T-helper 2 cell treated with Interferon-gamma antibody and Interleukin-4, amounts not matched to agents 100 ng/mL and 5 ng/mL, for 36 hours (primary cell): ENCODE results near the gene MYO15B. TPM values are rescaled to one million over a fixed set of nuclear protein-coding genes. Genes with fewer than 3 reads are reported as not detected.

Source experiments
- intact Hi-C: fragments of 100-400 bp; cut with micrococcal nuclease; formaldehyde crosslinking; loops from one replicate; pipeline ENCODE4 v1.15.1; 2023
- total RNA-seq: library from RNA; stranded (reverse); gene quantifications from 2 replicates; pipeline ENCODE4 v1.2.3, GENCODE V29; 2022

MYO15B gene
- total RNA-seq, 1 donor from 2014 or later: 53.8 TPM

DNA sequence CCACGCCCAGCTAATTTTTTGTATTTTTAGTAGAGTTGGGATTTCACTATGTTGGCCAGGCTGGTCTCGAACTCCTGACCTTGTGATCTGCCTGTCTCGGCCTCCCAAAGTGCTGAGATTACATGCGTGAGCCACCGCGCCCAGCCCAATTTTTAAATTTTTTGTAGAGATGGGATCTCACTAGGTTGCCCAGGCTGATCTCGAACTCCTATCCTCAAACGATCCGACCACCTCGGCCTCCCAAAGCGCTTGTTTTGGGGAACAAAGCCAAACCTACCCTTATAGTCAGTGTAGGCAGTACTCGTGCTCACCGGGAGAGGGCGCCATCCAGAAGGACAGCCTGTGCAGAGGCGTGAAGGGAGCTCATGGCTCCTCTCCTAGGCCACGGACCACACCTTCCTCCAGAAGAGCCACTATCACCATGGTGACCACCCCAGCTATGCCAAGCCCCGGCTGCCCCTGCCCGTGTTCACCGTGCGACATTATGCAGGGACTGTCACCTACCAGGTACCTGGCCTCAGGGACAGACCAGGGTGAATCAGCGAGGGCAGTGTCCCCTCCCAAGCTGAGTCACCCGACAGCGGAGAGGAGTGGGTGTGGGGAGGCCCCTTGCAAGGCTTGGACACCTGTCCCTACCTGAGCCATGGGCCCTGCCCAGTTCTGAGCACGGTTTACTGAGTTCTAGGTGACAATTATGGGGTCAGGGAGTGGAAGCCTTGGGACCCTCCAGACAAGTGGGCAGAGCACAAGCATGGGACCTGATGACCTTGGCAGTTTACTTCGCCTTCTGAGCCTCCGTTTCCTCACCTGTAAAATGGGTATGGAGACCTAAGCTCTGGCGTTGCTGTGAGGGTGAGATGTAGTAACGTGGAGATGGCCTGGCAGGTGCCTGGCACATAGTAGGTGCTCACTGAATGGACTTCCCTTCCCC lies 13.7 kb downstream of the MYO15B start:
- intact Hi-C loops: no loop called here

DNA sequence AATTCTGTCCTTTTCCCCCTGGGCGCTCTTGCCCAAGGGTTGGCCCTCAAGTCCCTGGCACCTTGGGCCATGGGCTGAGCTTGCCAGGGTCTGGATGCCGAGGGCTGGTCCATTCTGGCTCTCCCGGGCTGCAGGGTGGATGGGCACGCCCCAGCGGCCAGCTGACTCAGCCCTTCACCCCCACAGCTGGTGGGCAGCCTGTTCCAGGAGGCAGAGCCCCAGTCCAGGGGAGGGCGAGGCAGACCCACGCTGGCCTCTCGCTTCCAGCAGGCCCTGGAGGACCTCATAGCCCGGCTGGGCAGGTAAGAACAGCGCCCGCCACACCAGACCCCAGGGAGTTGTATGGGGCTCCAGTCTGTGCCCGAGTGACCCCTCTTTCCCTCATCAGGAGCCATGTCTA lies 15.0 kb downstream of the MYO15B start:
- intact Hi-C loops: no loop called here

DNA sequence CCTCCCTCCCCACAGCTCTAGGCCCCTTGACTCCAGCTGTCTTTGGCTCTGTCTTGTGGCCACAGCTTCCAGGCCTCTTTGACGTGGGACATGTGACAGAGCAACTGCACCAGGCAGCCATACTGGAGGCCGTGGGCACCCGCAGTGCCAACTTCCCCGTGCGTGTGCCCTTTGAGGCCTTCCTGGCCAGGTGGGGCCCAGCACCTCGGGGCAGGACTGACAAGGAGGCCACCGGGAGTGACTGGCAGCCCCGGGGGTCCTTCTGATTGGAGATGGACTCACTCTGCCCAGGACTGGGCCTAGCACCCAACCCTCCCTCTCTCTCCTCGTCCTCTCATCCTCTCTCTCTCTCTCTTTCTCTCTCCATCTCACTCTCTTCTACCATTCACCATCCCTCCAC lies 15.5 kb downstream of the MYO15B start:
- intact Hi-C loops: no loop called here

DNA sequence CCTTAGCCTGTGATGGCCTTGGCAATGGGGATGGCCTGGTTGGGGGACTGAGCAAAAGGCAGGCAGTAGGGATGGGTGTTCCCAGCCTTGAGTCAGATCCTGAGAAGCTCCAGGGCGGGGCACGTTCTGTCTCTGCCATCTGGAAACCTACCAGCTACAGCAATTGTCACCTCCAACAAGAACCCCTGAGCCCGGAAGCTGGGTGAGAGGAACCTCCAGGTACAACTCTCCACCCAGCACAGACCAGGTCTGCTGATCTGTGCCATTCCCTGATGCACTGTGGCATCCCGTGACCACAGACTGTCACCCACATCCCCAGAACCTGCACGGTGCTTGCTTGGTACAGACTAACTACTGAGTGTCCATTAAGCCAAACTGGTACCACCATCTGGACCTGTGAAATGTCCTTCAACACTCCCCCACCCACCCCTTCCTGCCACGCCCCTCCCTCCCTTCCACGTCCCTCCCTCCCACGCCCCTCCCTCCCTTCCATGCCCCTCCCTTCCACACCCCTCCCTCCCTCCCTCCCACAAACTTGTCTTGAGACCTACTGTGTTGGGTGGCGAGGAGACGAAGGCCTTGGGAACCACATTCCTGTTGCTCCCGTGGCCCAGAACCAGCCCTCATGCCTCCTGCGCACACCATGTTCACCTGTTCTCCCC lies 16.6 kb downstream of the MYO15B start:
- intact Hi-C loops: no loop called here

DNA sequence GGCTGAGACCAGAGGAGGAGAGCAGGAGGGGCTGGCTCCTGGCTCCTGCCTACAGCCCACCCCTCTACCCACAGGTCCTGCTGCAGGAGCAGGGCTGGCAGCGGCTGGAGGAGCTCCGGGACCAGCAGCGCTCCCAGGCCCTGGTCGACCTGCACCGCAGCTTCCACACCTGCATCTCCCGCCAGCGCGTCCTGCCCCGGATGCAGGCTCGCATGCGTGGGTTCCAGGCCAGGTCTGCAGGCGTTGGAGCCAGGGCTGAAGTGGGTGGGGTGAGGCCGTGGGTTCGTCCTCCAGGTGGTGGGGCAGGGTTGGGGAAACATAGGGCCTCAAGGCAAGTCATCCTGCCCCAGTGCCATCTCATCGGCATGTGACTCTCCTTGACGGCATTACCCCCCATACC lies 18.2 kb downstream of the MYO15B start:
- intact Hi-C loops: no loop called here

DNA sequence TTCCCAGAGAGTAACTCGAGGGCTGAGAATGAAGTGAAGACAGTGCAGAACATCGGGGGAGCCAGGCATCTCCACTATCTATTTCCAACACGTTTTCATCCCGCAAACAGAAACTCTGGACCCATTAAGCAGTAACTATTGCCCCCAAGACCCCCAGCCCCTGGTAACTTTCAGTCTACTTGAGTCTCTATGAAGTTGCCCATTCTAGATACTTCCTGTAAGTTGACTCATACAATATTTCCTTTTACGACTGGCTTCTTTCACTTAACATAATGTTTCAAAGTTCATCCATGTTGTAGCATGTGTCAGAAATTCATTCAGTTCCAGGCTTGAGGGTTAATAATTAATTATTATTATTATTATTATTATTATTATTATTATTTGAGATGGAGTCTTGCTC lies 19.5 kb downstream of the MYO15B start:
- intact Hi-C loops: no loop called here

DNA sequence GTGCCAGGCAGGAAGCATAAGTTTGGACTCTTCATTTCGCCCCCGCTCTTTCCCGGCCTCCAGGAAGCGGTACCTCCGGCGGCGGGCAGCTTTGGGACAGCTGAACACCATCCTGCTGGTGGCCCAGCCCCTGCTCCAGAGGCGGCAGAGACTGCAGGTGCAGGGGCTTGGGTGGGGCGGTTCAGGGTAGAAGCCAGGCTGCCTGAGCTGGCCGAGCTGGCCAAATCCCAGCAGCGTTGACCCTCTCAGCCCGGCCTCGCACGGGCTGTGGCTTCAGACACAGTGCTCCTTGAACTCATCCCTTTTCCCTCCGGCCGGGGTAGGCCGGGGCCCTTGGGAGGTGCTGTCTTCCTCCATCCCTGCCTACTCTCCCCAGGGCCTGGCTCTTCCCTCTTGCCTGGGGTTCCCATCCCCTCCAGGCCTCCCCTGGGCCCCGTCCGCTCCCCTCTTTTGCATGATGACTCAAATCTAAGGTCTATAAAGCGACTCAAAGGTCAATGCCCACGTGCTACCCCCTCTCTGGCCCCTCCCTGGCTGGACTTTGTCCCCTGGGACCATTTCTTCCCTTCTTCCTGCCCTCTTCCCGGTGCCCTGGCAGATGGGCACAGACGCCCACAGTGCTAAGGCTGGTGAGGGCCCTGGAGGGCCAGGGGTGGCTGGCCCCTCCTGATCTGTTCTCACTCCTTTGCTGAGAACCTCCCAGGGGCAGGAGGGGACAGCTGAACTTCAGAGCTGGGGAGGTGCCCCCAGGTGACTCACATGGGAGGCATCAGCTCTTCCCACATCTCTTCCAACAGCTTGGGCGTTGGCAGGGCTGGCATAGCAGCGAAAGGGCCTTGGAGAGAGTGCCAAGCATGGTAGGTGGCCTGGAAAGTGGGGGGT lies 22.7 kb downstream of the MYO15B start:
- intact Hi-C loops: no loop called here

DNA sequence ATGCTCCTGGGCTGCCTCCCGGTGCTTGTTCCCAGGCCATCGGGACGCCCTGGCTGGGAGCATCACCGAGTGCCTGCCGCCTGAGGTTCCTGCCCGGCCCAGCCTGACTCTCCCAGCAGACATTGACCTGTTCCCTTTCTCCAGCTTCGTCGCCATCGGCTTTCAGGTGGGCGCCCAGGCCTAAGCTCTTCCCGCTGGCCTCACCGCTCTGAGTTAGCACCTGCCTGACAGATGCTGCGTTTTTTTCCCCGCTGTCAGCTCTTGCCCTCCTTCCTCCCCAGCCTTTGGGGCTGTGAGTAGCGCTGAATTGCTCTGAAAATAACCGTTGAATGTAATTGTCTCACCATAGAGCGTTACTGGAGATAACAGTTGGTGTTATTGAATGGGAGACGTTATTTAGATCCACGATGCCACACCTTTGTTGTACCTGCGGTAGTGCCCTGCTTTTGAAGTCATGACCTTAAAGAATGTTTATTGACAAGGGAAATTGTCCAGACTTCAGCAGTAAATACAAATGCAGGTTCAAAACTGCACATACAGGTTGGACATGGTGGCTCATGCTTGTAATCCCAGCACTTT lies 24.3 kb downstream of the MYO15B start:
- intact Hi-C loops: no loop called here

DNA sequence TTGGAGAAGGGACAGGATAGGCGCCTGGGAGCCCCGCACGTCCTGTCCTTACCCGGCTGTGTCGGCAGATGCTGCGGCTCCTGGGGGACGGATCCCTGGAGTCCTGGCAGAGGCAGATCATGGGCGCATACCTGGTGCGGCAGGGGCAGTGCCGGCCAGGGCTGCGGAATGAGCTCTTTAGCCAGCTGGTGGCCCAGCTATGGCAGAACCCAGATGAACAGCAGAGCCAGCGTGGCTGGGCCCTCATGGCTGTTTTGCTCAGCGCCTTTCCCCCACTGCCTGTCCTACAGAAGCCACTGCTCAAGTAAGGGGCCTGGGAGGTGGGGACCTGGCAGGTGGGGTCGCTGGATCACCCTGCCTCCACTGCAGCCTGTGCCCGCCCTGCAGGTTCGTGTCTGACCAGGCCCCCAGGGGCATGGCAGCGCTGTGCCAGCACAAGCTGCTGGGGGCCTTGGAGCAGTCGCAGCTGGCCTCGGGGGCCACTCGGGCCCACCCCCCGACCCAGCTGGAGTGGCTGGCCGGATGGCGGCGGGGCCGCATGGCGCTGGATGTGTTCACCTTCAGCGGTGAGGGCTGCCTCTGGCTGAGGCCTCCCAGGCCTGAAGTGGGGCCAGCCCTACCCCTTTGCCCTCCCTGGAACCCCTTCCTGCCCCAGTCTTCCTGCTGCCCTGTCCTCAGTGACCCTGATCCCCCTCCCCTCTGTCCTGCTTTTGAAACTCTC lies 25.5 kb downstream of the MYO15B start:
- intact Hi-C loops: no loop called here

DNA sequence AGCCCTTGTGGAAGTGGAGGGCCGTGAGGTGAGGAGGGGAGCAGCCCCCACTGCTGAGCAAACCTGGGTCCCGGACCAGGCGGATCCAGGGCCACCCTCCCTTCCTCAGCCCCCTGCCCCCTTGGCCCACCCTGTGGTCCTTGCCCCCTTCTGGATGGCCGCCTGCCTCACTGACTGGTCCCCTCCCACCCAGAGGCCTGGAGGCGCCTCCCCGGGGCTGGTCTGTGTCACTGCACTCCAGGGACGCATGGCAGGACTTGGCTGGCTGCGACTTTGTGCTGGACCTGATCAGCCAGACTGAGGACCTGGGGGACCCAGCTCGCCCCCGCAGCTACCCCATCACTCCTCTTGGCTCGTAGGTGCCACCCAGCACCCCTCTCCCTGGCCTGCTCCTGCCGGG lies 26.4 kb downstream of the MYO15B start:
- intact Hi-C loops: no loop called here

DNA sequence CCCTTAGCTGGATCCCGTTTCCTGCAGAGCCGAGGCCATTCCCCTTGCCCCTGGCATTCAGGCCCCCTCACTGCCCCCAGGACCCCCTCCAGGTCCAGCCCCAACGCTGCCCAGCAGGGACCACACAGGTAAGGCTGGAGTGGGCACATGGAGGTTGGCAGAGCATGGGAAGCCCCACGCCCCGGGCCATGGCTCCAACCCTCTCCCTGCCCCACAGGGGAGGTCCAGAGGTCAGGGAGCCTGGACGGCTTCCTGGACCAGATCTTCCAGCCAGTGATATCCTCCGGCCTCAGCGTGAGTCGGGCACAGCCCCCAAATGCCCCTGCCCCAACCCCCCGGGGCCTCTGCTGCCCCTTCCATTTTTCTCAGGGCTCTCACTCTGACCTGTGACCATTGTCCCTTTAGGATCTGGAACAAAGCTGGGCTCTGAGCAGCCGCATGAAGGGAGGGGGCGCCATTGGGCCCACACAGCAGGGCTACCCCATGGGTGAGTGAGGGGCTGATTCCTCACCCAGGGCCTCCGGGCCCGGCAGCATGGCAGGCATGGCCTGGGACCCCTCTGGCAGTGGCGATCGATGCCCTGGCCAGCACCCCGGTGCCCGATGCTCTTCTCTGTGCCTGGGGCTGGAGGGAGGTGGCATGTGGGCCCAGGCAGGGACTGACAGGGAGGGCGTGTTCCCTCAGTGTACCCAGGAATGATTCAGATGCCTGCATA lies 27.1 kb downstream of the MYO15B start:
- intact Hi-C loops: no loop called here

DNA sequence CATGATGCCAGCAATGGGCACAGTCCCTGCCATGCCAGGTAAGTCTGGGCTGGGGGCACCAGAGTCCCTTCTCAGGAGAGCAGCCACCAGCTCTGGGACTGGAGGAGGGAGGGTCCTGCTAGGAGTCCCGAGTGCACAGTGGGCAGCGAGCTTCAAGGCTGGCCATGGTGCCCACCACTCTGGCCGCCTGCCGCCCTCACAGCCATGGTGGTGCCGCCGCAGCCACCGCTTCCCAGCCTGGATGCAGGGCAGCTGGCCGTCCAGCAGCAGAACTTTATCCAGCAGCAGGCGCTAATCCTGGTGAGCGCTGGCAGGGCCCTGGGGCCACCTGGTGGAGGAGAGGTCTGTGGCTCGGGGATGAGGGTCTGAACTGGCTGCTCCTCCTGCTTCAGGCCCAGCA lies 27.7 kb downstream of the MYO15B start:
- intact Hi-C loops: no loop called here

DNA sequence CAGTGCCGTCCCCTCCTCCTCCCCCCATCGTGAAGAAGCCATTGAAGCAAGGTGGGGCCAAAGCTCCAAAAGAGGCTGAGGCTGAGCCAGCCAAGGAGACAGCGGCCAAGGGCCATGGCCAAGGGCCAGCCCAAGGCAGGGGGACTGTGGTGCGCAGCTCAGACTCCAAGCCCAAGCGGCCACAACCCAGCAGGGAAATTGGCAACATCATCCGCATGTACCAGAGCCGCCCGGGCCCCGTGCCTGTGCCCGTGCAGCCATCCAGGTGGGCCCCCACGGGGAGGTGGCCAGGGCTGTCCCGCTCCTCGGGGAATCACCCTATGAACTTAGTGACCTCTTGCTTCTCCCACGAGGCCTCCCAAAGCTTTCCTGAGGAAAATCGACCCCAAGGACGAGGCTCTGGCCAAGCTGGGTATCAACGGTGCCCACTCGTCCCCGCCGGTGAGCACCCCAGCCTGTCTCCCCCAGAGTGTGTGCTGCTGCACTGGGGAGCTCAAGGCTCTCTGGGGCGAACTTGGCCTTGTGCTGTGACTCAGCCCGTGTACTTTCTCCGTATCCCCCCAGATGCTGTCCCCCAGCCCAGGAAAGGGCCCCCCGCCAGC lies 29.0 kb downstream of the MYO15B start:
- intact Hi-C loops: no loop called here

DNA sequence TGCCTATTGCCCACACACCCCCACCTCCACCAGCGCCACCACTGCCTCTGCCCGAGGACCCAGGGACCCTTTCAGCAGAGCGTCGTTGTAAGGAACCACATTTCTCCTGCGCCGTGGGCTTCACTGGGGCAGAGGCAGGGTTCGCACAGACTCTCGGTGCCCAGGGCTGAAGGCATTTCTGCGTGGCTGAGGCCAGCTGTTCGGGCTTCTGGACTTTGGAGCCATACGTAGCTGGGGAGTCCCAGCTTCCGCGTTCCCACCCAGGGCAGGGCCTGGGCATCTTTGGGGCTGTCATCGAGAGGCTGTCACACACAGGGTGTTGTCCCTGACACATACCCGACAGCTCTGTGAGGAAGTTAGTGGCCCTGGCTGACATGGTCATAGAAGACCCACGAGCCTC lies 29.6 kb downstream of the MYO15B start:
- intact Hi-C loops: no loop called here

DNA sequence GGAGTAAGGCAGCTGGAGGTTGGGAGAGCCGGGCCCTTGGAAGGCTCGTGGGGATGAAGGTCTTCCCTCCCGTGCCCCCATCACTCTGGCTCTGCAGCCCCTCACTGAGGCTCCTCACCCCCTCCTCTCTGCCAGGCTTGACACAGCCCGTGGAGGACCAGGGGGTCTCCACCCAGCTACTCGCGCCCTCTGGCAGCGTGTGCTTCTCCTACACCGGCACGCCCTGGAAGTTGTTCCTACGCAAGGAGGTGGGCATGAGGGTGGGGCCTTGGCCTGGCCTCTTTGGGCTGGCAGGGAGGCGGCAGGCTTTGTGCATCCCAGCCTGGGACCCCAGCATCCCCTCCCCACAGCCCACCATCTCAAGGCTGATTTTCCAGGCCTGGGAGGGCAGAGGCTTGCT lies 30.1 kb downstream of the MYO15B start:
- intact Hi-C loops: no loop called here

DNA sequence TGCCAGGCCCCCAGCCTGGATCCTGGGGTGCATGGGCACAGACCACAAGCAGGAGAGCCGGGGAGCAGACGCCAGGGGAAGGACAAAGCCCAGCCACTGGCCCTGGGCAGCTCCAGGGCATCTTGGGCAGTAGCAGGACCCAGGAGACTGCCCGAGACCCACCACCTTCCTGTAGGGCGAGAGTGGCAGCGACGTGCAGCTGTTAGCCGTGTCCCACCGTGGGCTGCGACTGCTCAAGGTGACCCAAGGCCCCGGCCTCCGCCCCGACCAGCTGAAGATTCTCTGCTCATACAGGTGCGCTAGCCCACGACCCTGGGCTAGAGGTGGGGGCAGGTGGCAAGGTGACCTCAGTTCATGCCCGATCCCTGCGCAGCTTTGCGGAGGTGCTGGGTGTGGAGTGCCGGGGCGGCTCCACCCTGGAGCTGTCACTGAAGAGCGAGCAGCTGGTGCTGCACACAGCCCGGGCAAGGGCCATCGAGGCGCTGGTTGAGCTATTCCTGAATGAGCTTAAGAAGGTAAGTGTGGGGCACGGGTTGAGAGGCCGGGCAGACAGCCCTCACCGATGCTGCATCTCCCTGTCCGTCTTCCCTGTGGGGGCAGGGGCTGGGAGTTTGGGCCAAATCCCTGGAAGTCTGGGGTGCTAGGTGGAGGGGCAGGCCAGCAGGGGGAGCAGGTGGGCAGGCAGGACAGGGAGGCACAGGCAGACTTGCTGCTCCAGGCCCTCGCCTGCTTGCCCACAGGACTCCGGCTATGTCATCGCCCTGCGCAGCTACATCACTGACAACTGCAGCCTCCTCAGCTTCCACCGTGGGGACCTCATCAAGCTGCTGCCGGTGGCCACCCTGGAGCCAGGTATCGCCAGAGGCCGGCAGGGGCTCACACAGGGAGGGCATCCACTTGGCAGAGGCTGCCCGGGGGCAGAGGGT lies 32.2 kb downstream of the MYO15B start:
- intact Hi-C loops: no loop called here

DNA sequence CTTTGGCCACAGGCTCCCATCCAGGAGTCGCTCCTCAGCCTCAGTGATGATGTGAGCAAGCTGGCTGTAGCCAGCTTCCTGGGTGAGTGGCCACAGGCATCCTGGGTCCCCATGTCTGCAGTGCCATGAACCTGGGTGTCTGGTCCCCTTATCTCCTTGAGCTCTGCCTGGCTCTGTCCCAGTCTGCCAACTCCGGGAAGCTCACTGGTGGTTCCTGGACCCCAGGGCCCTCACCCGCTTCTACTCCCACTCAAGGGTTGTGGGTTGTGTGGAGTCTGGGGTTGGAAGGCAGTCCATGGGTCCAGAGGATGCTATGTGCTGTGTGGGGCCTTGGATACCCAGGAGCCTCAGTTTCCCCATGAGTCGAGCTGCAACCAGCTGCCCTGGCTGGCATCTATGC lies 33.9 kb downstream of the MYO15B start:
- intact Hi-C loops: no loop called here

DNA sequence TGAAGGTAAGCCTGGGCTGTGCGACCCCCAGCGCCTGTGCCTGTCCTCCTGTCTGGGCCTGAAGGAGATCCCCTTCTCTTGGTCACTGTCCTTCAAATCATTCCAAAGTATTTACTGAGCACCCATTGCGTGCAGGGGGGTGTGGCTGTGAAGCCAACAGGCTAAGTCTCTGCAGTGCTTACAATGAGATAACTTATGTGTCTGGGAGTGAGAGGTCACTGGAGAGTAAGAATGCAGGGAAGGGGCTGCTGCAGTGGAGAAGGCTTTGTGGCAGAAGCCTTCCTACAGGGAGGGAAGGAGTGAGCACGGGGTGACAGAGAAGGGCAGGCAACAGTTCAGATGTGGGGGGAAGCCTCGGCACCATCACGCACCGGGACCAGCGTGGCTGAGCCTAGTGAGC lies 34.5 kb downstream of the MYO15B start:
- intact Hi-C loops: no loop called here
